H9 (cell line): ENCODE measurements around the gene SLC25A42. TPM values are rescaled to one million over a fixed set of nuclear protein-coding genes. Genes with fewer than 3 reads are reported as not detected.

Experiments
- DNase-seq: peaks from one replicate; pipeline ENCODE4 v3.0.0-alpha.2; 2017
- H2AFZ ChIP-seq: one replicate; pipeline ENCODE4 v1.6.1; 2013; ENCODE audit warnings: mild to moderate bottlenecking, low read length, control low read depth, moderate library complexity
- H2AK5ac ChIP-seq: 2 replicates; pipeline ENCODE4 v1.6.1; 2013; ENCODE audit warnings: low read length, control low read depth, mixed read lengths; ENCODE audit not compliant: insufficient read length
- H2BK120ac ChIP-seq: one replicate; pipeline ENCODE4 v1.6.1; 2013; ENCODE audit warnings: low read depth, mild to moderate bottlenecking, low read length, control low read depth, inconsistent platforms; ENCODE audit not compliant: poor library complexity, severe bottlenecking
- H2BK12ac ChIP-seq: 2 replicates; pipeline ENCODE4 v1.6.1; 2013; ENCODE audit warnings: low read length, control low read depth, mixed read lengths, low read depth; ENCODE audit not compliant: insufficient read length
- H2BK15ac ChIP-seq: 2 replicates; pipeline ENCODE4 v1.6.1; 2013; ENCODE audit warnings: low read depth, low read length, control low read depth
- H2BK20ac ChIP-seq: one replicate; pipeline ENCODE4 v1.6.1; 2013; ENCODE audit warnings: low read depth, mild to moderate bottlenecking, low read length, control low read depth, inconsistent platforms; ENCODE audit not compliant: poor library complexity, severe bottlenecking
- H2BK5ac ChIP-seq: 2 replicates; pipeline ENCODE4 v1.6.1; 2013; ENCODE audit warnings: low read length, control low read depth, mixed read lengths; ENCODE audit not compliant: insufficient read length
- H3K14ac ChIP-seq: 2 replicates; pipeline ENCODE4 v1.6.1; 2013; ENCODE audit warnings: low read length, control low read depth; ENCODE audit not compliant: insufficient read depth
- H3K18ac ChIP-seq: 2 replicates; pipeline ENCODE4 v1.6.1; 2013; ENCODE audit warnings: low read depth, mild to moderate bottlenecking, mixed read lengths, low read length, control low read depth; ENCODE audit not compliant: insufficient read length
- H3K23ac ChIP-seq: 2 replicates; pipeline ENCODE4 v1.6.1; 2013; ENCODE audit warnings: low read length, control low read depth, mixed read lengths, low read depth; ENCODE audit not compliant: insufficient read length
- H3K23me2 ChIP-seq: 2 replicates; pipeline ENCODE4 v1.6.1; 2013; ENCODE audit warnings: low read depth, mild to moderate bottlenecking, mixed read lengths, low read length, control low read depth; ENCODE audit not compliant: insufficient read length, poor library complexity, severe bottlenecking
- H3K27ac ChIP-seq: 2 replicates; pipeline ENCODE4 v1.5.1; 2013; ENCODE audit warnings: low read length, control low read depth, mixed read lengths, low read depth; ENCODE audit not compliant: insufficient read length
- H3K27me3 ChIP-seq: 2 replicates; pipeline ENCODE4 v1.6.1; 2013; ENCODE audit warnings: low read length, control low read depth, inconsistent platforms; ENCODE audit not compliant: insufficient read depth
- H3K4ac ChIP-seq: 2 replicates; pipeline ENCODE4 v1.6.1; 2013; ENCODE audit warnings: low read depth, mild to moderate bottlenecking, control low read depth, inconsistent platforms, low read length, moderate library complexity
- H3K4me1 ChIP-seq: 2 replicates; pipeline ENCODE4 v1.6.1; 2013; ENCODE audit warnings: low read length, control low read depth, inconsistent platforms; ENCODE audit not compliant: insufficient read depth
- H3K4me2 ChIP-seq: 2 replicates; pipeline ENCODE4 v1.6.1; 2013; ENCODE audit warnings: low read length, control low read depth, mixed read lengths; ENCODE audit not compliant: insufficient read length, insufficient read depth
- H3K56ac ChIP-seq: 2 replicates; pipeline ENCODE4 v1.6.1; 2013; ENCODE audit warnings: low read depth, mild to moderate bottlenecking, mixed read lengths, low read length, control low read depth; ENCODE audit not compliant: insufficient read length
- H3K79me1 ChIP-seq: 2 replicates; pipeline ENCODE4 v1.6.1; 2013; ENCODE audit warnings: low read depth, mild to moderate bottlenecking, moderate library complexity, low read length, control low read depth, inconsistent platforms; ENCODE audit not compliant: insufficient read depth, poor library complexity, severe bottlenecking
- H3K79me2 ChIP-seq: 2 replicates; pipeline ENCODE4 v1.6.1; 2013; ENCODE audit warnings: low read length, control low read depth, inconsistent platforms; ENCODE audit not compliant: insufficient read depth
- H3K9ac ChIP-seq: 2 replicates; pipeline ENCODE4 v1.6.1; 2013; ENCODE audit warnings: low read length, control low read depth, mixed read lengths; ENCODE audit not compliant: insufficient read length; ENCODE audit errors: extremely low read depth
- H3K9me3 ChIP-seq: one replicate; pipeline ENCODE4 v1.6.1; 2013; ENCODE audit warnings: low read depth, low read length, inconsistent platforms; ENCODE audit not compliant: control insufficient read depth
- H3T11ph ChIP-seq: one replicate; pipeline ENCODE4 v1.6.1; 2013; ENCODE audit warnings: mild to moderate bottlenecking, low read length, control low read depth, inconsistent platforms
- H4K20me1 ChIP-seq: one replicate; pipeline ENCODE4 v1.6.1; 2013; ENCODE audit not compliant: control insufficient read depth, insufficient read length, insufficient read depth
- H4K5ac ChIP-seq: 2 replicates; pipeline ENCODE4 v1.6.1; 2013; ENCODE audit warnings: low read depth, mild to moderate bottlenecking, mixed read lengths, low read length, control low read depth; ENCODE audit not compliant: insufficient read length
- H4K8ac ChIP-seq: replicated peaks from 2 replicates; pipeline ENCODE4 v1.6.1; 2013; ENCODE audit warnings: low read length, control low read depth, mixed read lengths, low read depth; ENCODE audit not compliant: insufficient read length
- H4K91ac ChIP-seq: 2 replicates; pipeline ENCODE4 v1.6.1; 2013; ENCODE audit warnings: low read depth, mild to moderate bottlenecking, moderate library complexity, mixed read lengths, low read length, control low read depth; ENCODE audit not compliant: insufficient read length
- H3K27ac Mint-ChIP-seq, 3 experiments: 2 replicates in 2 of 3; 3 replicates in 1 of 3; pipeline ENCODE4 v1.8.0; 2020 to 2021; ENCODE audit warnings: mixed read lengths in 3 of 3, mild to moderate bottlenecking in 1 of 3, moderate library complexity in 1 of 3
- H3K27me3 Mint-ChIP-seq: 2 replicates; pipeline ENCODE4 v1.8.0; 2021; ENCODE audit warnings: low read depth, mild to moderate bottlenecking, moderate library complexity, mixed read lengths
- H3K36me3 Mint-ChIP-seq, 3 experiments: 2 replicates in 2 of 3; 3 replicates in 1 of 3; pipeline ENCODE4 v1.8.0; 2020 to 2021; ENCODE audit warnings: low read depth in 3 of 3, mixed read lengths in 3 of 3; ENCODE audit not compliant: insufficient read depth in 1 of 3
- H3K4me1 Mint-ChIP-seq, 2 experiments: 2 replicates each; pipeline ENCODE4 v1.8.0; 2020; ENCODE audit warnings: mixed read lengths in 2 of 2
- H3K4me3 Mint-ChIP-seq, 2 experiments: 2 replicates in 1 of 2; 3 replicates in 1 of 2; pipeline ENCODE4 v1.8.0; 2020 to 2021; ENCODE audit warnings: mild to moderate bottlenecking in 2 of 2, mixed read lengths in 2 of 2, moderate library complexity in 1 of 2
- H3K9me3 Mint-ChIP-seq, 2 experiments: 2 replicates in 1 of 2; 3 replicates in 1 of 2; pipeline ENCODE4 v1.8.0; 2020; ENCODE audit warnings: mild to moderate bottlenecking in 2 of 2, mixed read lengths in 2 of 2, moderate library complexity in 1 of 2
- CTCF ChIP-seq: fragments of 200-600 bp; sonication (generic); conservative IDR thresholded peaks from 3 replicates; pipeline ENCODE4 v1.8.0; 2021; ENCODE audit warnings: antibody characterized with exemption, mild to moderate bottlenecking
- WGBS: extraction: QIAGEN DNeasy Blood & Tissue Kit; methylation state at CpG from one replicate; pipeline ENCODE4 v1.1.7; 2013; ENCODE audit warnings: missing lambda C conversion rate, low lambda C conversion rate, mixed read lengths; ENCODE audit not compliant: insufficient read length; ENCODE audit errors: extremely low coverage; 5-methylcytosine and 5-hydroxymethylcytosine counted together
- total RNA-seq: library from RNA; stranded (reverse); gene quantifications from 2 replicates; pipeline ENCODE4 v1.2.1, GENCODE V29; 2021

The SLC25A42 gene
- total RNA-seq, 1 experiment from 2014 or later = 3.6 TPM

- Histone ChIP-seq H4K8ac (no peak overlapping the region), H3K79me1 (no peaks in the 10 kb centered on the region), H3K9me3 (no peaks in the 10 kb centered on the region), H2BK5ac (no peak overlapping the region), H3K23me2 (no peaks in the 10 kb centered on the region), H3T11ph (no peak overlapping the region), H3K4me2 (no peak overlapping the region), H2BK12ac (no peak overlapping the region), H3K56ac (no peak overlapping the region), H2BK20ac (no peak overlapping the region), H3K18ac (no peak overlapping the region), H3K27ac (no peak overlapping the region), H3K23ac (no peak overlapping the region), H2BK120ac (no peak overlapping the region), H2AK5ac (no peak overlapping the region), H3K9ac (no peak overlapping the region), H4K91ac (no peak overlapping the region), H3K4me1 (no peaks in the 10 kb centered on the region), H4K5ac (no peak overlapping the region), H3K27me3 (no peaks in the 10 kb centered on the region; the same call in 1 of the 2 replicates), H3K14ac (no peak overlapping the region), H3K4ac (no peak overlapping the region), H3K79me2 (no peaks in the 10 kb centered on the region), H2AFZ (no peak overlapping the region), H4K20me1 (no peaks in the 10 kb centered on the region), H2BK15ac (no peak overlapping the region)
- Mint-ChIP-seq H3K27ac (no peak overlapping the region), H3K36me3 (peaks cover 38 to 89% (median 71%) of the 10 kb centered on the region in 3 experiments), H3K9me3 (no peaks in the 10 kb centered on the region; a peak in 1 of 5 replicates), H3K27me3 (peaks cover 2% of the 10 kb centered on the region; the same call in 1 of the 2 replicates), H3K4me1 (no peaks in the 10 kb centered on the region), H3K4me3 (no peak overlapping the region)
- no CpG with 5 or more reads among the region's 19 CpGs for WGBS
- TF ChIP-seq CTCF = no peak
- DNase-seq = no peak
Observed at GRCh38 chr19:19054939-19055440, 8.8 kb upstream of the SLC25A42 start.
